NB4 (cell line): Measurements from ENCODE around the gene PROM2.

Source experiments
- CTCF ChIP-seq: IDR thresholded peaks from one replicate; pipeline ENCODE4 v1.5.1; 2012; ENCODE audit warnings: low read depth, low read length
- MAX ChIP-seq: IDR thresholded peaks from 2 replicates; pipeline ENCODE4 v1.6.1; 2011; ENCODE audit warnings: low read depth, low read length
- MYC ChIP-seq: IDR thresholded peaks from 2 replicates; pipeline ENCODE4 v1.6.1; 2011; ENCODE audit warnings: low read depth, low read length
- POLR2A ChIP-seq: IDR thresholded peaks from 2 replicates; pipeline ENCODE4 v1.6.1; 2011; ENCODE audit warnings: mild to moderate bottlenecking; ENCODE audit not compliant: insufficient read length; ENCODE audit errors: extremely low read depth

- TF ChIP-seq CTCF (peak; percentile 92), MAX (no peak), POLR2A (no peak), MYC (no peak)
Measured at GRCh38 chr2:95231723-95232122, 42.5 kb upstream of the PROM2 start.
